GM18861 (cell line): ENCODE results near the gene FAM83G.
"Not testable (repeated sequence)": the region's sequence is repeated elsewhere in the genome, so short reads cannot be mapped to it uniquely, and the experiment has no call there.

Experiments used
- ATAC-seq: cut with Tn5 transposase; IDR thresholded peaks from one replicate; pipeline ENCODE4 v1.9.1; 2021; ENCODE audit not compliant: unreplicated experiment

The FAM83G gene, protein sequence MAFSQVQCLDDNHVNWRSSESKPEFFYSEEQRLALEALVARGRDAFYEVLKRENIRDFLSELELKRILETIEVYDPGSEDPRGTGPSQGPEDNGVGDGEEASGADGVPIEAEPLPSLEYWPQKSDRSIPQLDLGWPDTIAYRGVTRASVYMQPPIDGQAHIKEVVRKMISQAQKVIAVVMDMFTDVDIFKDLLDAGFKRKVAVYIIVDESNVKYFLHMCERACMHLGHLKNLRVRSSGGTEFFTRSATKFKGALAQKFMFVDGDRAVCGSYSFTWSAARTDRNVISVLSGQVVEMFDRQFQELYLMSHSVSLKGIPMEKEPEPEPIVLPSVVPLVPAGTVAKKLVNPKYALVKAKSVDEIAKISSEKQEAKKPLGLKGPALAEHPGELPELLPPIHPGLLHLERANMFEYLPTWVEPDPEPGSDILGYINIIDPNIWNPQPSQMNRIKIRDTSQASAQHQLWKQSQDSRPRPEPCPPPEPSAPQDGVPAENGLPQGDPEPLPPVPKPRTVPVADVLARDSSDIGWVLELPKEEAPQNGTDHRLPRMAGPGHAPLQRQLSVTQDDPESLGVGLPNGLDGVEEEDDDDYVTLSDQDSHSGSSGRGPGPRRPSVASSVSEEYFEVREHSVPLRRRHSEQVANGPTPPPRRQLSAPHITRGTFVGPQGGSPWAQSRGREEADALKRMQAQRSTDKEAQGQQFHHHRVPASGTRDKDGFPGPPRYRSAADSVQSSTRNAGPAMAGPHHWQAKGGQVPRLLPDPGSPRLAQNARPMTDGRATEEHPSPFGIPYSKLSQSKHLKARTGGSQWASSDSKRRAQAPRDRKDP

DNA sequence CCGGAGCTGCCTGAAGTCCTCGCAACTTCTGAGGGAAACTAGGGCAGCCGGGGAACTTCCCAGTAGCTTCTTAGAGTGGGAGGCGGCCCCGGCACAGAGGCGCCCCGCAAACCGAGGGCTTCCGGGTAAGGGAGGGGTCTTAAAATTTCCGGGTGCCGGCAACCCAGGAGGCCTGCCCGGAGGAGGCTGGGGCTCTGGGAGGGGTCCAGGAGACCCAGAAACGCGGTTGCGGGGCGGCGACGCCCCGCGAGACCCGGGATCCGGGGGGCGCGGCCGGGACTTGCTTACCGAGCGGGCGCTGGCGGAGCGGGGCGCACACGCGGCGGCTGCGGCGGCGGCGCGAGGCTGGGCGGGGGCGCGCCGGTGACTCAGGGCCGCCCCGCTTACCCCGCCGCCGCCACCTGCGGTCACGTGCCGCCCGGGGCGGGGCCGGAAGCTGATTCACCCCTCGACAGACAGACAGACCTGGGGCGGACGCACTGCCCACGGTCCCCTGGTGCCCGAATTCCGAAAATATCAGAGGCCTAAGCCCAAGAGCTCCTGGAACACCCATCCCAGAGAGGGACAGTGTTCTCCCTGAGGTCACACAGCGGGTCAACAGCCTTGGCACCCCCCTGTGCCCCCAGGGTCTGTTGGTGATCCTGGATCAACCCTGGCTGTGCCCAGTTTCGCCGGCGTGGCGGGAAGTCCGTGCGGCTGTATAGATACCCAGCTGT is at the start of gene FAM83G:
FAM83G (minus strand) TSS at position 344 of the 716 bp plus-strand sequence. CDS start 723 bp downstream, outside the sequence.
- peak; percentile 60 for ATAC-seq

DNA sequence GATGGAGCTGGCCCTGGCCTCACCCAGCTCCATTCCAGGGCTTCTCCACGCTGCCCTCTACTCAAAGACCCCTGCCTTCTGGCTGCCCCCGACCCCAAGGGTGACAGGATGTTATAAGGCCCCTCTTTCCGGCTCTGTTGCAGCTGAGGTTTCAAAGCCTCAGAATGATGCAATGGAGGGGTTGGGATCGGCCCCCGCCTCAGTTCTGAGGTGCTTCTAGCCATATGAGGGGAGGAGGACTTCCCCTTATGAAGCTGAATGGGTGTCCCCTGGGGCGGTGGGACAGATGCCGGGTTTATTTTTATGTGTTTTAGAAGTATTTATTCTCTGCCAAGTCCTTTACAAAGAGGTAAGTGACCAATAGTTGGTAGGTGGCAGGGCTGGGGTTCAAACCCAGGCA is 44.3 kb upstream of the FAM83G start:
- not testable (repeated sequence) for ATAC-seq

DNA sequence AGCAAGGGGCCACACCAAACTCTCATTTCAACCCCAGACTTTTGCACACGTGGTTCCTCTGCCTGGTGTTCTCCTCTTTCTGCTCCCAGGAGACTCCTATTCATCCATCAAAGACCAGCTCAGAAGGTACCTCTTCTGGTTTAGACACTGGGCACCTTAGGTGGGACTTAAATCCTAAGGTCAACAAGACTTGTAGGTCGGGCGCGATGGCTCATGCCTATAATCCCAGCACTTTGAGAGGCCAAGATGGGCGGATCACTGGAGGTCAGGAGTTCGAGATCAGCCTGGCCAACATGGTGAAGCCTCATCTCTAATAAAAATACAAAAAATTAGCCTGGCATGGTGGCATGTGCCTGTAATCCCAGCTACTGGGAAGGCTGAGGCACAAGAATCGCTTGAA is 42.9 kb upstream of the FAM83G start:
- not testable (repeated sequence) for ATAC-seq

DNA sequence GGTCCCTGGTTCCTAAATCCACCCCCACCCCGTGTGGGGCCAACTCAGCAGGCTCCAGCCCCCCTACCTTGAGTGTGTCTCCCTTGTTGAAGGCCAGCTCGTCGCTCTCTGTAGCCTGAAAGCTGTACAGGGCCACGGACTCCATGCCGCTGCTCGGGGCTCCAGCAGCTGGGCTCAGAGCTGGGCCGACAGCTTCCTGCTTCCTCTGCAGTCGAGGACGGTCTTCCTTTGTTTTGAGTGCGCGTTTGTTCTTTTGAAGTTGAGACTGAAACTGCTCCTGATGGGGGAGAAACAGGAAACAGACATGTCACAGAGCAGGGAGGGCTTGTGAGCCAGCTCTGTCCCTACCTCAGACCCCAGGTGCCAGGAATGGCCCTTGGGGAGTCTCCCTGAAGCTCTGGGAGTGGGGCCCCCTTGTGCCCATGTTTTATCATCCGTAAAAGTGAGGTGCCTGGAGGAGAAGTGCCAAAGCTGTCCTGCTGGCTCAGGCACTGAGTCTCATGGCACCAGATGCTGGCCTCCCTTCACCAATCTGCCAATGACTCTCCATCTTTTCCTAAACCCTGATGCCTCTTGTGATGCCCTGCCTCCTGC is 42.3 kb upstream of the FAM83G start, which contains the start of gene GRAP:
GRAP (minus strand) TSS at position 176 of the 594 bp plus-strand sequence; CDS start at position 145, 31 bp downstream.
- not testable (repeated sequence) for ATAC-seq

DNA sequence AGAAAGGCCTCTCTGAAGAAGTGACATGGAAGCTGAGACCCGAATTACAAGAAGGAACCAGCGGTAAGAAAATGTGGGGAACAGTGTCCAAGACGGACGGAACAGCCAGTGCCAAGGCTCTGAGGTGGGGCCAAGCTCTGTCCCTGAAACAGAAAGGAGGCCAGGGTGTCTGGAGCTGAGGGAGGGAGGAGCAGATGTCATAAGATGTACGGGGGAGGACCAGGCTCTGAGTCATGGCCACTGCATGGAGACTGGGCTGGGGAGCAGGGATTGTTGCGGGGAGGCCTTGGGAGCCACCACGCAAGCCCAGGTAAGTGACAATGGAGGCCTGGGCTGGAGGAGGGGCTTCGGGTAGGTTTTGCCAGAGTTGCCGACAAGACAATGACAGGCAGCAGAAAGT is 40.1 kb upstream of the FAM83G start:
- not testable (repeated sequence) for ATAC-seq

DNA sequence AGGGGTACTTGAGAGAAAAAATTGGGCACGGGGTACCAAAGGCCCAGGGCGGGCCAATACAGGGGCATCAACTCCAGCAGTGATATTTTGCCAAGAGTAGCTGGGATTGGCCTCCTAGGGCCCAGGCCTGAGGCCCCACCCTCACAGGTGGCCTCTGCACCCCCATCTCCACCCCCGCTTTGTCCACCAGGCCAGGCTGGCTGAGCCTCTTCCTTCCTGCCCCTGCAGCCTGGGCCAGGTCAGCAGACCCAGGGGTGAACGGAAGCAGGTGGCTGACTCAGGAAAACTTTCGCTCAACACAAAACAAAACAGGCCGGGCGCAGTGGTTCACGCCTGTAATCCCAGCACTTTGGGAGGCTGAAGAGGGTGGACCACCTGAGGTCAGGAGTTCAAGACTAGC is 38.5 kb upstream of the FAM83G start:
- peak; percentile 23 for ATAC-seq

DNA sequence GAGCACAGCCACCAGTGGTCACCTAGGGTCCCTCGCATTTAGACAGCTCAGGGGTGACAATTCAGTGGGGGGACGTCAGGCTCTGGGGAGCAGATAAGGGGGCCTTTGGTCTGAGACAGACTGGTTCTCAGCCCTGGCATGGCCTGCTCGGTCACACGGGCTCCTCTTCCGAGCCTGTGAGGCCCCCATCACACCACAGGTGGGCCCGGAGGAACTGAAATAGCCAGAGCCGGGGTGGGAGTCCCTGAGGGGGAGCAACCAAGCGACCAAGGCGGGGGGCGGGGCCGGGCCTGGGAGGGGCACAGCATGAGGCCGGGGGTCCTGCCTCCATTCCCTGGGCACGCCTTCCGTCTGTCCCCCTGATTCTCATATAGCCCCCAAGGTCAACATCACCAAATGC is 37.8 kb upstream of the FAM83G start:
- ATAC-seq = not testable (repeated sequence)

DNA sequence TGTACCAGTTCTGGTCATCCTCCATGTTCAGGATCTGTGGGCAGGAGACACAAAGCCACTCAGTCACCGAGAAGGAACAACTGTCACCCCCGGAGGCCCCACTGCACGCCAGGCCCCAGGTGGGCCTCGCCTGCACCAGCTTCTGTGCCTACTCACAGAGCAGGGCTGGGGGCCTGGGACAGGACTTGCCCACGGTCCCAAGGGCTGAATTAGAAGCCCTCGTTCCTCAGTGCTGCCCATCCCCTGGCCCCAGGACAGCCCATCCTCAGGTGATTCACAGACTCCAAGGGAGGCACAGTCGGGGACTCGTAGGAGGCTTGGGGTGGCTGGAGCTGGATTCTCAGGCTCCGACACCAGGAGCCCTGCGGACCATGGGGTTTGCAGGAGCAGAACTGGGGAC is 37.3 kb upstream of the FAM83G start:
- ATAC-seq = not testable (repeated sequence)

DNA sequence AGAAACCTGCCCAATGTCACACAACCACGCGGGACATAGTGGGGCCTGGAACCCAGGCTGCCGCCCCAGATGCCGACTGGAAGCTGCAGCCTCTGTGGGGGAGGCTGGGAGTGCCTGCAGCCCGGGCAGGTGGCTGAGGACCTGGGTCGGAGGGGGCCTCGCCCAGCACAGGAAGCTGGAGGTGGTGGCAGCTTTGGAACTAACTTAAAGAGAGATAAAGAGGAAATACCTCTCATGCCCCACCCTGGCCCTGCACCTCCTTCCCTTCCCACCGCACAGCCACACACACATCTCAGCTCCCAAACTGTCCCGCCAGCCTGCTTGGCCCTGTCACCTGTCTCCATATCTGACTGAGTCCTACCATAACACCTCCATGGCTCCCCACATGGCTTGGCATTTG is 35.8 kb upstream of the FAM83G start:
- not testable (repeated sequence) for ATAC-seq

DNA sequence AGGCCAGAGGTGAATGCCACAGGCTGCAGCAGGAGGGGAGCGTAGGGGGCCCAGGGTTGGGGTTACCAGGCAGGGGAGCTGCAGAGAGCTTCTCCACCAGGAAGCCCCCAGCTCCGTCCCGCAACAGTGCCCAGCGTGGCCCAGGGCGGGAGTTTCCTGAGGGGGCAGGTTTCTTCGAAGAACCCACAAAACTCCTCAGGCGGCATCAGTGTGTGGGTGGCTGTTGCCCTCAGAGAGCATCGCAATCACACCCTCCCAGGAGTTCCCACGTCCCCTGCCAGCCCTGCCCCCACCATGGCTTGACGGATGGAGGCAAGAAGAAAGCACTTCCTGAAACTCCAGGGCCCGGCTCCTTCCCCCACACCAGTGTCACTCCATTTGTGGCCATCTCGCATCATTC is 34.2 kb upstream of the FAM83G start:
- ATAC-seq = not testable (repeated sequence)

DNA sequence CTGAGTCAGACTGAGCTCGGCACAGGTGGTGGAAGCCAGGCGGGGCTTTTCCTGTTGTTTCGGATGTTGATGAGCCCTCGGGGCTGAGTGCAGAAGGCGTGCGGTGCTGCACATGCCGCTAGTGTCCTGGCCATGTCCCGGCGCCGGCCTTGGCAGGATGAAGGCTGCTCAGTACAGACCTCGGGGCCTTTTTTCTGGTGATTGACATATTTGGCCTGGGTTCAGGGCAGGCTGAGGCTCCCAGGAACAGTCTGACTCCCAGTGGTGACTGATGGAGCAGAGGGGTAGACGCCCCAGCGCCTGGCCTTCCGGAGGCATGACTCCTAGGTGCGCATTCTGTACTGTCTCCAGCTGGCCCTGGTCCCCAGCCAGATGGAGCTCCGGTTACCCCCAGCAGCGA is 33.4 kb upstream of the FAM83G start:
- ATAC-seq = not testable (repeated sequence)

DNA sequence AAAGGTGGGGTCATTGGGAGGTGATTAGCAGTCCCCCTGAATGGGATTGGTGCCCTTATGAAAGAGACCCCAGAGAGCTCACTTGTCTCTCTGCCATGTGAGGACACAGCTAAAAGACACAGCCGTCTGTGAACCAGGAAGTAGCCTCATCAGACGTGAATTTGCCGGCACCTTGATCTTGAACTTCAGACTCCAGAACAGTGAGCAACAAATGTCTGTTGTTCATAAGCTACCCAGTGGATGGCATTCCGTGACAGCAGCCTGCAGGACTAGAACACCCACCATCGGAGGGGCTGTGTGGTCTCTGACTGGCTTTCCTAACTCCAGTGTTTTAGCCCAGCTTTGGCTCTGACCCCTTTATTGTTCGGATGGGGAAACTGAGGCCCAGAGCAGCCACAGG is 33.0 kb upstream of the FAM83G start:
- not testable (repeated sequence) for ATAC-seq

DNA sequence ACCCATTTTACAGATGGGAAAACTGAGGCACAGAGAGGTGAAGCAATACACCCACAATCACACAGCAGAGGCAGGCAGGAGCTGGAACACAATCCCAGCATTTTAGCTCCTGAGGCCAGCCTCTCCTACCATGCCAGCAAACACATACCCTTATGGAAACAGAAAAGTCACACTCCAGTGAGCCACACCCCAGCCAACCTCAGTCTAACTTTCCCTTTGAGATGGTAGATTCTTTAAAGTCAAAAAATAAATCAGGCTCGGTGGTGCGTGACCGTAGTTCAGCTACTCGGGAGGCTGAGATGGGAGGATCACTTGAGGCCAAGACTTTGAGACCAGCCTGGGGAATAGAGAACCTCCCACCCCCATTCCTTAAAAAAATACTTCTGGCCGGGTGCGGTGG is 31.6 kb upstream of the FAM83G start:
- peak; percentile 26 for ATAC-seq

DNA sequence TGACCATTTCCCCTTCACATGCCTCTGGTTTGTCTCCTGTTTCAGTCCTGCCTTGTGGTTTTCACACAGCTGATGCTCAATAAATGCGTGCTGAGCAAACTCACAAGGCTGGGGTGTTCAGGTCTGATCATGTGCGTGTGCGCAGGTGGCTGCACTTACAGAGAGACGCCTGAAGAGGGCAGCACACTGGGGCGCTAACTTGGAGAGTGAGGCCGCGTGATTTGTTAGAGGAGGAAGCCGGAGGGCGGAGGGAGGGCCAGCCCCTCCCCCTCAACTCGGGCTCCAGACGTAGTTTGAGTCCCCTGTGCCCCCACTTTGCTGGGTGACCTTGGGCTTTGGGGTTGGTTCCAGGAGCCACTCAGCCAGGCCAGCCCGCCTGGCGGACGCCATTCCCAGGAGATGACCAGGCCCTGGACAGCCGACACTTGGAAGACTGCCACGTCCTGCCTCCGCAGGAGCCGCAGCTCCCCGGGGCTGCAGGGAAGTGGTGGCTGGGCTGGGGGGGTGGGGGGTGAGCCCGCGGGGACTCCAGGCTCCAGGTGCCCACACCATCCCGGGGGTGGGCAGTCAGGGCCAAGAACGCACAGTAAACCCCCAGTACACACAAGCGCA is 27.9 kb upstream of the FAM83G start:
- ATAC-seq = peak; percentile 47

DNA sequence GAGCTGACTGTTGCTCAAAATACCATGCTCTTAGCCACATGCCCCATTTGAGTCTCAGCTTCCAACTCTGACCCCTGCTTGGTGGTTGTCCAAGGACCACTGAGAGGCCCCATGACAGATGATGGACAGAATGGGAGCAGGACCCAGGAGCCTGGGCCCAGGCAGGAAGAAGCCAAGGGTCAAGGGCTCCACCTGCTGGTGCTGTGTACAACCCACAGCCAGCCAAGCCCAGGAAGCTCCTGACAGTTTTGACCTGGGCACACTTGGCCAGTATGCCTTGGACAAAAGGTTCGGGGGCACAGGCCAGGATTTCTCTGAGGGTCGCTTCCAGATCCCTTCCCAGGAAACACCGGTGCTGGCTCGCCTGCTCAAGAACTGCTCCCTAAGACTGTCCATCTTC is 27.2 kb upstream of the FAM83G start:
- peak; percentile 28 for ATAC-seq

DNA sequence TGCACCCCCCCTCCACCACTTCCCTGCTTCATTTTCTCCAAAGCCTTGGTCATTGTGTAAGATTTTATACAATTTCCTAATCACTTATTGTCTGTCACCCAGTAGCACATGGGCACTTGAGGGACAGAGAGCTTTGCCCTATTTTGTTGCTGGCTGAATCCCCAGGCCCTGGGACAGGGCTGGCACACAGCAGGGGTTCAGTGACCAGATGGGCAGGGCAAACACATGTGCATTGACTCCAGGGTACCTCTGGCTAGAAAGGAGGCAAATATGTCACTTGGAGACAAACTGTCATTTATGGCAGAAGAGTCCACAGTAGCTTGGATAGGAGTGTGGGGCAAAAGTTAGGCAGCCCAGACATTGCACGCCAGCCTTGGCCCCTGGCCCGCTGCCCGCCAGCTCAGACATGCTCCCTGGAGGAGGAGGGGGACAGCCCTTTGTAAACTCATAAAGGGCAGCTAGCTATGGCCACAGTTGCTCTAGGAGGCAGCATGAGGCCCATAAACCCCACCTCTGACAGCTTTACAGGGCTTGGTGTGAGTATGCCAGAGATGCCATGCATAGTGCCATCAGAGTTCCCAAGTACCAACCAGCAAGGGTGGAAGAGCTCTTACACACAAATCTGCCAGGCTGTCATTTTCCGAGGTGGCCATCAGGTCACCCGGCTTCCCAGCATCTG is 26.3 kb upstream of the FAM83G start:
- not testable (repeated sequence) for ATAC-seq

DNA sequence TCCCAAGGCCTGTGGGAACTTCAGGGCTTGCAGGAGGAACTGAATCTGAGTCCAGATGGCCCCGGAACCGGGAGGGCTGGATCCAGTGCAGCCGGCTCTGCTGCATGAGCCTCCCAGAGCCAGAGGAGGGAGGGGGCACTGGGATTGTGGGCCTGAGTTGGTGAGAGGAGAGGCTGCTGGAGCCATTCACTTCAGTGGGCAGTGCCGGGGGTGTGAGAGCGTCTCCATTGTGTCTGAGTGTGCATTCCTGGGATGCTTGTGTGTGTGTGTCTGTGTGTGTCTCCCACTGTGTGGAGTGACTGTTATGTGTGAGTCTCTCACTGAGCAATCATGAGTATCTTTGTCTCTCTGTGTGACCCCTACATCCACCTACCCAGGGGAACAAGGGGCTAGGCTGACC is 25.2 kb upstream of the FAM83G start:
- not testable (repeated sequence) for ATAC-seq

DNA sequence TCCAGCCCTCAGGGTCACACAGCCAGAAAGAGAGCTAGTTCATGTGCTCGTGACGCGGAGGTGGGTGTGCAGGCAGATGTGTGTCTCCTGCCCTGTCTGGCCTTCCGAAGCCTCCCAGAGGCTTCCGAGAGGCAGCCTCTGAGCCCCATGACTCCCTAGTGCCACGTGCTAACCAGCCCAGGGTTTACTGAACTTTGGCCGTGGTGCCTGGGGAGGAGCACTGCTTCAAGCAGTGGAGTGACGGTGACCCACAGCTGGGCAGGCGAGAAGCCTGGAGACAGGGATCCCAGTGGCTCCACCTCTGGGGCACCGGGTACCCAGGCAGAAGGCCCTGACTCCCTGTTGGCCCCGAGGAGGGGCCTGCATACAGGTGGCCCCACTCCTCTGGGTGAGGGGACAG is 24.1 kb upstream of the FAM83G start:
- ATAC-seq = not testable (repeated sequence)
